HCT116 (cell line): ENCODE measurements around the gene BAIAP2L1. TPM values are rescaled to one million over a fixed set of nuclear protein-coding genes. Genes with fewer than 3 reads are reported as not detected.

Experiments
- ATAC-seq: fragments of 200-7000 bp; cut with Tn5 transposase; 2 replicates; pipeline ENCODE4 v1.9.1; 2020; ENCODE audit warnings: mild to moderate bottlenecking, moderate library complexity
- BruUV-seq: library from RNA; stranded (reverse); fragments of 400-500 nt; replicated peaks from 2 replicates; lab custom pipeline; 2021; lab: Mats Ljungman, UMichigan
- CTCF ChIA-PET: fragments of 300-600 bp; sonication (Branson Sonifier 250); formaldehyde crosslinking; loops from one replicate; lab custom pipeline; 2021; ENCODE audit warnings: antibody characterized with exemption; lab: Charles Lee
- POLR2A ChIA-PET: fragments of 300-600, 350-600 bp; sonication (Branson Sonifier 250); formaldehyde crosslinking; loops from one replicate; lab custom pipeline; 2021; ENCODE audit warnings: antibody characterized with exemption; lab: Charles Lee
- RAD21 ChIA-PET, 2 experiments: fragments of 300-600 bp; sonication (Branson Sonifier 250); formaldehyde crosslinking; loops; one replicate each; lab custom pipeline; 2023; ENCODE audit warnings: low total read pairs in 2 of 2; ENCODE audit not compliant: uncharacterized antibody in 2 of 2, unreplicated experiment in 2 of 2, low non-redundant PET in 1 of 2; lab: Charles Lee
- DNase-seq: peaks from one replicate; pipeline ENCODE4 v3.0.0-alpha.2; 2010; ENCODE audit warnings: low read depth, low spot score
- H2AFZ ChIP-seq: fragments of 200-600 bp; shearing (Covaris generic), sonication (generic); 2 replicates; pipeline ENCODE4 v1.6.1; 2017; ENCODE audit warnings: low read depth, mixed run types, mixed read lengths, antibody characterized with exemption, low read length; ENCODE audit not compliant: poor library complexity, severe bottlenecking
- H3K27ac ChIP-seq: 2 replicates; pipeline ENCODE4 v1.5.1; 2012; ENCODE audit warnings: low read depth, low read length
- H3K27me3 ChIP-seq: fragments of 200-600 bp; sonication (generic); 2 replicates; pipeline ENCODE4 v1.6.1; 2016; ENCODE audit warnings: mixed run types, low read length, mixed read lengths; ENCODE audit not compliant: insufficient read depth
- H3K36me3 ChIP-seq, 2 experiments: fragments of 200-500 bp in 1 of 2; fragments of 200-600 bp in 1 of 2; sonication (Bioruptor generic) in 1 of 2; sonication (generic) in 1 of 2; 2 replicates each; pipeline versions ENCODE4 v1.5.1 to v1.6.1; 2014 to 2016; ENCODE audit warnings: low read length in 2 of 2, inconsistent platforms in 1 of 2, mixed read lengths in 1 of 2, mixed run types in 1 of 2; ENCODE audit not compliant: insufficient read depth in 2 of 2, control insufficient read depth in 1 of 2
- H3K4me1 ChIP-seq, 2 experiments: fragments of 200-600 bp in 1 of 2; sonication (generic) in 1 of 2; 2 replicates each; pipeline versions ENCODE4 v1.5.1 to v1.6.1; 2012 to 2017; ENCODE audit warnings: low read length in 2 of 2, inconsistent platforms in 1 of 2, mild to moderate bottlenecking in 1 of 2, mixed read lengths in 1 of 2, mixed run types in 1 of 2, moderate library complexity in 1 of 2; ENCODE audit not compliant: insufficient read depth in 2 of 2, control insufficient read depth in 1 of 2
- H3K4me2 ChIP-seq: fragments of 200-600 bp; sonication (generic); 2 replicates; pipeline ENCODE4 v1.6.1; 2017; ENCODE audit warnings: mixed run types, low read length, mixed read lengths
- H3K4me3 ChIP-seq, 2 experiments: fragments of 200-600 bp in 1 of 2; sonication (generic) in 1 of 2; replicated peaks in 1 of 2; 2 replicates each; pipeline ENCODE4 v1.5.1; 2011 to 2016; ENCODE audit warnings: low read length in 2 of 2, control low read depth in 1 of 2, low read depth in 1 of 2, mild to moderate bottlenecking in 1 of 2, mixed read lengths in 1 of 2, mixed run types in 1 of 2
- H3K79me2 ChIP-seq: fragments of 200-600 bp; sonication (generic); 2 replicates; pipeline ENCODE4 v1.6.1; 2017; ENCODE audit warnings: mild to moderate bottlenecking, mixed run types, low read length, moderate library complexity, mixed read lengths; ENCODE audit not compliant: insufficient read depth
- H3K9ac ChIP-seq: fragments of 200-600 bp; sonication (generic); 2 replicates; pipeline ENCODE4 v1.6.1; 2016; ENCODE audit warnings: low read length, mixed read lengths
- H3K9me2 ChIP-seq: fragments of 200-600 bp; sonication (generic), shearing (Covaris generic); 2 replicates; pipeline ENCODE4 v1.6.1; 2017; ENCODE audit warnings: mixed run types, mild to moderate bottlenecking, moderate library complexity; ENCODE audit not compliant: insufficient read depth
- H3K9me3 ChIP-seq, 2 experiments: fragments of 200-500 bp in 1 of 2; fragments of 200-600 bp in 1 of 2; sonication (Bioruptor generic) in 1 of 2; sonication (generic) in 1 of 2; 2 replicates each; pipeline ENCODE4 v1.6.1; 2014 to 2017; ENCODE audit warnings: low read length in 2 of 2, mixed read lengths in 2 of 2, inconsistent platforms in 1 of 2, low read depth in 1 of 2, mild to moderate bottlenecking in 1 of 2, mixed run types in 1 of 2, moderate library complexity in 1 of 2; ENCODE audit not compliant: control insufficient read depth in 1 of 2, insufficient read depth in 1 of 2
- H4K20me1 ChIP-seq: fragments of 200-600 bp; sonication (generic), shearing (Covaris generic); 2 replicates; pipeline ENCODE4 v1.6.1; 2017; ENCODE audit warnings: mixed run types, mild to moderate bottlenecking, moderate library complexity; ENCODE audit not compliant: insufficient read depth
- ELF1 ChIP-seq: IDR thresholded peaks from 2 replicates; pipeline ENCODE4 v1.6.1; 2012; ENCODE audit warnings: low read depth, borderline replicate concordance
- FOSL1 ChIP-seq: IDR thresholded peaks from 2 replicates; pipeline ENCODE4 v1.6.1; 2012; ENCODE audit warnings: low read depth
- YY1 ChIP-seq: IDR thresholded peaks from 2 replicates; pipeline ENCODE4 v1.6.1; 2011; ENCODE audit warnings: low read length, low read depth, moderate library complexity, mild to moderate bottlenecking; ENCODE audit not compliant: insufficient replicate concordance; ENCODE audit errors: extremely low read depth
- intact Hi-C: fragments of 100-400 bp; cut with micrococcal nuclease; formaldehyde crosslinking; loops from 2 replicates; pipeline ENCODE4 v1.10.0; 2022
- total RNA-seq: library from RNA; stranded (reverse); gene quantifications from one replicate; pipeline ENCODE4 v1.2.1, GENCODE V29; 2021; ENCODE audit not compliant: unreplicated experiment
- TF ChIP-seq, protein P1 (sequence below): IDR thresholded peaks from 2 replicates; pipeline ENCODE4 v1.6.1; 2012
- TF ChIP-seq, protein P2 (sequence below), 3 experiments: fragments of 200-600 bp in 1 of 3; sonication (generic) in 1 of 3; IDR thresholded peaks in 2 of 3; conservative IDR thresholded peaks in 1 of 3; 2 replicates each; pipeline ENCODE4 v1.5.1; 2012 to 2017; ENCODE audit warnings: low read depth in 2 of 3, low read length in 2 of 3, antibody characterized with exemption in 1 of 3, borderline replicate concordance in 1 of 3, control low read depth in 1 of 3, mild to moderate bottlenecking in 1 of 3, mixed read lengths in 1 of 3, mixed run types in 1 of 3, moderate library complexity in 1 of 3; ENCODE audit not compliant: insufficient read depth in 1 of 3

The BAIAP2L1 gene
- total RNA-seq, 1 experiment from 2014 or later, result 61.2 TPM

DNA sequence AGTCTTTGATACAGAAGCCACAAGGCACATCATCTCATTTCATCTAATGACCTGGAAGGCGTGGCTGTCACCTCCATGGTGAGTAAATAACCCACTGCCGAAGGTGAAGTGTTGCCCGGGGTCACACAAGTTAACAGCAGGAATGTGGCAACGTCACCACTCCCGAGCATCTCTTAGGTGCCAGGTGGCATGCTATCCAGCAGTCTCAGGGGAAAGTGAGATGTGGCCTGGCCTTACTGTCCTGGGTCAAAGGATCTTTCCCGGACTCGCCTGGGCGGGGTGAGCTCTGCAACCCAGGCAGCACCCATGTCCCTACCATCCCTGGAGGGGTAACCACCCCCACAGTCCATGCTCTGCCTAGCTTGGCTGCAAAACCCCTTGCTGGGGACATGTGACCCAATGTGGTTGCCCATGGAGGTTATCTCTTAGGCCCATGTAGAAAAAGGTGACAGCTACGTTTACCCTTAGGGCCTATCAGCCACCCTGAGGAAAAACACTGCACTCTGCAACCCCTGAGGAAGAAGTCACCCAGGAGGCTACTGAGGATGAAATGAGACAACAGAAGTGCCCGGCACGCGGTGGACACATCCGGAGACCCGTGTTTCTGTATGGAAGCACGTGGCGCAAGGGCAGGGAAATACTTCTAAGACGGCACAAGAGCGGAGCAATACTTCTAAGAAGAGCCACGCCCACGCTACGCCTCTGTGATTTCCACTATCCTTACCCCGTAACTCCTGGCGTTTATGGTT lies 52.0 kb downstream of the BAIAP2L1 start:
- no peak overlapping the region for H3K4me3 ChIP-seq
- peak overlapping the region; percentile 43 for H3K4me2 ChIP-seq
- no TSS peak for BruUV-seq
- CTCF ChIA-PET, result no interaction called here
- DNase-seq, result no peak
- H3K27ac ChIP-seq, result no peak overlapping the region
- no peaks in the 10 kb centered on the region for H3K27me3 ChIP-seq
- H4K20me1 ChIP-seq, result no peaks in the 10 kb centered on the region; the same call in 1 of the 2 replicates
- H2AFZ ChIP-seq, result no peak overlapping the region
- TF ChIP-seq ELF1 (no peak), YY1 (no peak), FOSL1 (no peak)
- TF ChIP-seq, protein P1, sequence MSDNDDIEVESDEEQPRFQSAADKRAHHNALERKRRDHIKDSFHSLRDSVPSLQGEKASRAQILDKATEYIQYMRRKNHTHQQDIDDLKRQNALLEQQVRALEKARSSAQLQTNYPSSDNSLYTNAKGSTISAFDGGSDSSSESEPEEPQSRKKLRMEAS, result no peak
- TF ChIP-seq, all 23 proteins: peak for 0
- peak; percentile 90 for ATAC-seq
- intact Hi-C loops, result no loop called here
- H3K9me3 ChIP-seq, result no peaks in the 10 kb centered on the region
- H3K4me1 ChIP-seq, result peaks cover 29 to 46% of the 10 kb centered on the region in 2 experiments
- no peaks in the 10 kb centered on the region for H3K9me2 ChIP-seq
- H3K9ac ChIP-seq, result peak overlapping the region; percentile 32; the same call in 1 of the 2 replicates
- RAD21 ChIA-PET, result no interaction called here
- H3K79me2 ChIP-seq, result peaks cover 81% of the 10 kb centered on the region
- H3K36me3 ChIP-seq, result 0 out of 4 replicates have a peak, but pooled peaks cover 0 to 2% of the 10 kb centered on the region in 2 experiments
- POLR2A ChIA-PET, result no interaction called here

DNA sequence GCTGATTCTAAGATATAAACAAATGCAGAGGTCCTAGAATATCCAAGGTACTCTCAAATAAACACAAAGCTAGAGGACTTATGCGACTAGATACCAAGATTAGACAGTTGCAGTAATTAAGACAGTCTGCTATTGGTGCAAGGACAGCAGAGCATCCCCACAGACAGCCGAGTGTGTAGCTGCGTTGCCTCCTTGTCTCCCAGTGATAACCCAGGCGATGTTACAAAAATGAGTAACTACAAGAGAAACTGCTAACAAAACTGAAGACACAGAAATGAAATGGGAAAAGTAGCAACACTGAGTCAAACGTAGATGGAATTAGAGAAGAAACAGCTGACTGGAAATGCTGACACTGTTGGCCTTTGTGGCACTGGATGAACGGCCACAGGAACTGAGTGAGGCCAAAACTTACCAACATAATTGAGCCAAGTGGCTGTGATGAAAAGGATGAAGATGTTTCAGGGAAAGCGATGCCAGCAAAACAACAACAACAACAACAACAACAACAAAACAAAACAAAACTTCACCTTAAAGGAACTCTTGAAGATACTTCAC lies 54.3 kb downstream of the BAIAP2L1 start:
- H3K4me1 ChIP-seq, result peaks cover 16 to 36% of the 10 kb centered on the region in 2 experiments
- ChIA-PET RAD21 (no interaction called here), POLR2A (no interaction called here), CTCF (no interaction called here)
- no peak overlapping the region for H3K27ac ChIP-seq
- intact Hi-C loops, result no loop called here
- ATAC-seq (no peak), DNase-seq (no peak)
- TF ChIP-seq, protein P2, sequence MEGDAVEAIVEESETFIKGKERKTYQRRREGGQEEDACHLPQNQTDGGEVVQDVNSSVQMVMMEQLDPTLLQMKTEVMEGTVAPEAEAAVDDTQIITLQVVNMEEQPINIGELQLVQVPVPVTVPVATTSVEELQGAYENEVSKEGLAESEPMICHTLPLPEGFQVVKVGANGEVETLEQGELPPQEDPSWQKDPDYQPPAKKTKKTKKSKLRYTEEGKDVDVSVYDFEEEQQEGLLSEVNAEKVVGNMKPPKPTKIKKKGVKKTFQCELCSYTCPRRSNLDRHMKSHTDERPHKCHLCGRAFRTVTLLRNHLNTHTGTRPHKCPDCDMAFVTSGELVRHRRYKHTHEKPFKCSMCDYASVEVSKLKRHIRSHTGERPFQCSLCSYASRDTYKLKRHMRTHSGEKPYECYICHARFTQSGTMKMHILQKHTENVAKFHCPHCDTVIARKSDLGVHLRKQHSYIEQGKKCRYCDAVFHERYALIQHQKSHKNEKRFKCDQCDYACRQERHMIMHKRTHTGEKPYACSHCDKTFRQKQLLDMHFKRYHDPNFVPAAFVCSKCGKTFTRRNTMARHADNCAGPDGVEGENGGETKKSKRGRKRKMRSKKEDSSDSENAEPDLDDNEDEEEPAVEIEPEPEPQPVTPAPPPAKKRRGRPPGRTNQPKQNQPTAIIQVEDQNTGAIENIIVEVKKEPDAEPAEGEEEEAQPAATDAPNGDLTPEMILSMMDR (IDR thresholded peaks at IDR 0.05 in 2 of 3, conservative IDR thresholded peaks at IDR 0.05 in 1 of 3; ENCODE audit: borderline replicate concordance in 1 of 3, insufficient read depth in 1 of 3, low read depth in 2 of 3, low read length in 2 of 3), result no peak
- H3K4me2 ChIP-seq, result no peak overlapping the region
- no TSS peak for BruUV-seq
- H3K4me3 ChIP-seq, result no peak overlapping the region
- no peaks in the 10 kb centered on the region for H3K9me3 ChIP-seq
- H3K9me2 ChIP-seq, result no peaks in the 10 kb centered on the region
- no peak overlapping the region for H2AFZ ChIP-seq
- no peaks in the 10 kb centered on the region for H3K36me3 ChIP-seq
- H3K27me3 ChIP-seq, result no peaks in the 10 kb centered on the region
- H4K20me1 ChIP-seq, result peaks cover 3% of the 10 kb centered on the region; the same call in 1 of the 2 replicates
- no peak overlapping the region for H3K9ac ChIP-seq
- peaks cover 79% of the 10 kb centered on the region for H3K79me2 ChIP-seq
